ENCODE measurements around the gene RAB11B.

RAB11B gene

DNA sequence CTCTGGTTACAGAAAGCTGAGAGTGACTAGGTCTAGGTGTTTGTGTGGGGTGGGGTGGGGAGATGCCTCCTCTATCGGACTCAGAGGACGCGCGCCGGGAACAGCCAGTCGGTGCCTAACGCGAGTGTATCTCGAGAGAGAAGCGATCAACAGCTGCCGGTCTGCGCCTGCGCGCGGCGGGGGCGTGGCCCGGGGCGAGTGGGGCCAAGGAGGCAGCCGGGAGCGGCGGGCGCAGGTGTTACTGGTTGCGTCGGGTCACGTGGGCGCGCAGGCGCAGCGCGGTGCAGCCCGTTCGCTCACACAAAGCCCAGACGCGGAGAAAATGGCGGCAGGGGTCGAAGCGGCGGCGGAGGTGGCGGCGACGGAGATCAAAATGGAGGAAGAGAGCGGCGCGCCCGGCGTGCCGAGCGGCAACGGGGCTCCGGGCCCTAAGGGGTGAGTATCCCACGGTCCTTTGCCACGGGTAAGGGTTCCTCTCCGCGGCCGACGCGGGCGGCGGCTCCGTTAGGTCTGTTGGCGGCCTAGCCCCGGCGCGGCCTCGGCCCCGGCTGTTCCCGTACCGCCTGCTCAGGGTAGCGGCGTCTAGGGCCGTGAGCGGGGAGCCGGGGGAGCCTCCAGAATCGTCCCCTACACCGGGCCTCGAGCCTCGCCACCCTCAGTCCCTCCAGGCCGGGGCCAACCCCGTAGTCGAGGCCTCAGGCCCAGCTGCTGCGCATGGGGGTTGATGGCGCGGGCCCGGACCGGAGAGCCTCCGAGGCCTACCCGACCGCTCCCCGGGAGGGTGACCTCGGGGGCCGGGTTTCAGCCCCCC is 54.7 kb downstream of the RAB11B start, which contains the start of gene HNRNPM:
Gene HNRNPM (plus strand): TSS at position 299 of the 811 bp plus-strand sequence. CDS start 24 bp downstream, at position 323.
- no peaks in the 10 kb centered on the region for H3K9me3 ChIP-seq (ENCODE audit: severe bottlenecking)
- DNase-seq, result peak; percentile 100
- H3K27ac ChIP-seq, result peak within 1 kb of the TSS; percentile 99
- peak within 1 kb of the TSS; percentile 99 for H3K4me3 ChIP-seq (ENCODE audit: low read depth, low read length)
- H3K36me3 ChIP-seq, result peaks cover 41% of the 10 kb centered on the region
- no peaks in the 10 kb centered on the region for H3K27me3 ChIP-seq (ENCODE audit: insufficient read depth, low read depth, severe bottlenecking)
- TF ChIP-seq, protein P1, sequence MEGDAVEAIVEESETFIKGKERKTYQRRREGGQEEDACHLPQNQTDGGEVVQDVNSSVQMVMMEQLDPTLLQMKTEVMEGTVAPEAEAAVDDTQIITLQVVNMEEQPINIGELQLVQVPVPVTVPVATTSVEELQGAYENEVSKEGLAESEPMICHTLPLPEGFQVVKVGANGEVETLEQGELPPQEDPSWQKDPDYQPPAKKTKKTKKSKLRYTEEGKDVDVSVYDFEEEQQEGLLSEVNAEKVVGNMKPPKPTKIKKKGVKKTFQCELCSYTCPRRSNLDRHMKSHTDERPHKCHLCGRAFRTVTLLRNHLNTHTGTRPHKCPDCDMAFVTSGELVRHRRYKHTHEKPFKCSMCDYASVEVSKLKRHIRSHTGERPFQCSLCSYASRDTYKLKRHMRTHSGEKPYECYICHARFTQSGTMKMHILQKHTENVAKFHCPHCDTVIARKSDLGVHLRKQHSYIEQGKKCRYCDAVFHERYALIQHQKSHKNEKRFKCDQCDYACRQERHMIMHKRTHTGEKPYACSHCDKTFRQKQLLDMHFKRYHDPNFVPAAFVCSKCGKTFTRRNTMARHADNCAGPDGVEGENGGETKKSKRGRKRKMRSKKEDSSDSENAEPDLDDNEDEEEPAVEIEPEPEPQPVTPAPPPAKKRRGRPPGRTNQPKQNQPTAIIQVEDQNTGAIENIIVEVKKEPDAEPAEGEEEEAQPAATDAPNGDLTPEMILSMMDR (IDR thresholded peaks at IDR 0.05; ENCODE audit: low read depth, low read length), result no peak

DNA sequence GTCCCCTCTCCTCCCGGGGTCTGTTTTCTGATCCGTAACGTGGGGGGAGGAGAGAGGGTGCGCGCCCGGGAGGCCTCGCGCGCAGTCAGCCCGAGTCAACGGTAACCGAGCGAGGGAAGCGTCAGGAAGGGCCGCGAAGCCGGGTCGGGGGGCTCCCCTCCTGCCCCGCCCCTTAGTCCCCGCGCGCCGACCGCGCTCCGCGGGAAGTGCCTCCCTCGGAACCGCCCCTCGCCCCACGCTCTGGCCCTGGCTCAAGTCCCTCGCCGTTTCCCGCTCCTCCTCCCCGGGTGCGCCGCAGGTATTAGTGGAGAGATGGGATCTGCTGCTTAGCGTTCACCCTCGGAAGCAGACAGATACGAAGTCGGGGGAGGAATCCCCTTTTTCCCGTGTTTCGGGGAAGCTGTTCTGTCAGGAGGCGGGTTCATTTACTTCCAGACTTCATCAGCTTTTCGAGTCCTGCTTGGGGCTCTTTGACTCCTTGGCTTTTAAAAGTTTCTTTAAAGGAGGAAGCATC is 55.4 kb downstream of the RAB11B start:
- TF ChIP-seq, protein P1 (IDR thresholded peaks at IDR 0.05; ENCODE audit: low read depth, low read length), result no peak
- peak; percentile 65 for DNase-seq
- peak overlapping the region; percentile 99 for H3K27ac ChIP-seq
- peak overlapping the region; percentile 99 for H3K4me3 ChIP-seq (ENCODE audit: low read depth, low read length)
- H3K9me3 ChIP-seq (ENCODE audit: severe bottlenecking), result no peaks in the 10 kb centered on the region
- no peaks in the 10 kb centered on the region for H3K27me3 ChIP-seq (ENCODE audit: insufficient read depth, low read depth, severe bottlenecking)
- peaks cover 46% of the 10 kb centered on the region for H3K36me3 ChIP-seq

- Histone ChIP-seq H3K36me3 (peaks cover 51% of the 10 kb centered on the region), H3K4me3 (ENCODE audit: low read depth, low read length) (peak overlapping the region; percentile 99), H3K27me3 (ENCODE audit: insufficient read depth, low read depth, severe bottlenecking) (no peaks in the 10 kb centered on the region), H3K27ac (peak overlapping the region; percentile 99), H3K9me3 (ENCODE audit: severe bottlenecking) (no peaks in the 10 kb centered on the region)
- TF ChIP-seq, protein P1 (IDR thresholded peaks at IDR 0.05; ENCODE audit: low read depth, low read length), result no peak
- no peak for DNase-seq
These were observed 56.0 kb downstream of the RAB11B start for GRCh38 chr19:8446061-8446709.

DNA sequence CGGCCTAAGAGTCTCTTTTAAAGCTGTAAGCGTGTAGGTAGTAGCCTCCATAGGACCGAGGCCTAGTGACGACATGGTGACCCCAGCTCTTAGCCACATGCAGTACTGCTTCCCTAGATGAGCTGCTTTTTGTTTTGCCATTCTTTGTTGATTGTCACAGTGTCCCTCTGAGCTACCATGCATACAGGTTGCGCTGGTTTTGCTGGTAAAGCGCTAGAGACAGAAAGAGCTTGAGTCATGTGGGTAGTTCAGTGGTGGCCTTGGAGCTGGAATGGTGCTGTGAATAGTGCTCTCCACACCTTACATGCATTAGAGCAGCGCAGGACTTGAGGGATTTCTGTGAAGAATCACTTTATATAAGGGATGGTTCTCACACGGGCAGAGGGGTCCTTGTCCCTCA is 59.7 kb downstream of the RAB11B start:
- Histone ChIP-seq H3K4me3 (ENCODE audit: low read depth, low read length) (no peak overlapping the region), H3K9me3 (ENCODE audit: severe bottlenecking) (no peaks in the 10 kb centered on the region), H3K27me3 (ENCODE audit: insufficient read depth, low read depth, severe bottlenecking) (no peaks in the 10 kb centered on the region), H3K36me3 (peaks cover 80% of the 10 kb centered on the region), H3K27ac (no peak overlapping the region)
- no peak for DNase-seq
- TF ChIP-seq, protein P1 (IDR thresholded peaks at IDR 0.05; ENCODE audit: low read depth, low read length), result no peak

DNA sequence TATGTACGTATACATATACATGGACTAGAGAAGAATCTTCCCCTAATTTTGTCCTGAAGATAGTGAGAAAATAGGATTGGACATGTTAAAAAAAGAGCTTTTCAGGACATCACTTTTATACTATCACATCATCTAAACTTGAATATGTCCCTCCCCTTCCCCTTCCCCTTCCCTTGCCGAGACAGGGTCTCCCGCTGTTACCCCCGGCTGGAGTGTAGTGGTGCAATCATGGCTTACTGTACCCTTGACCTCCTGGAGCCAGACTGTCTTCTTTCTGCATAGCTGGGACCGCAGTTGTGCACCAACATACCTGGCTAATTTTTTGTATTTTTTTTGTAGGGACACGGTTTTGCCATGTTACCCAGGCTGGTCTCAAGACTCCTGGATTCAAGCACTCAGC is 61.2 kb downstream of the RAB11B start:
- TF ChIP-seq, protein P1 (IDR thresholded peaks at IDR 0.05; ENCODE audit: low read depth, low read length), result no peak
- no peak for DNase-seq
- H3K36me3 ChIP-seq, result peaks cover 79% of the 10 kb centered on the region

More for the DNA sequence above, 61.2 kb downstream of the RAB11B start:
- peak overlapping the region; percentile 31; the same call in 1 of the 2 replicates for H3K27ac ChIP-seq
- no peaks in the 10 kb centered on the region for H3K27me3 ChIP-seq (ENCODE audit: insufficient read depth, low read depth, severe bottlenecking)
- H3K9me3 ChIP-seq (ENCODE audit: severe bottlenecking), result no peaks in the 10 kb centered on the region
- no peak overlapping the region for H3K4me3 ChIP-seq (ENCODE audit: low read depth, low read length)

All from WERI-Rb-1 (cell line).